Keratinocyte (primary cell): ENCODE measurements around the gene KIF18B. TPM values are rescaled to one million over a fixed set of nuclear protein-coding genes. Genes with fewer than 3 reads are reported as not detected.

Experiments
- DNase-seq: peaks from one replicate; pipeline ENCODE4 v3.0.0-alpha.2; 2011; ENCODE audit warnings: low read depth, missing footprints, low spot score
- FAIRE-seq: peaks from 2 replicates; lab custom pipeline; 2011; peaks lifted over from hg19 to GRCh38; lab: Jason Lieb, UNC
- H2AFZ ChIP-seq: 2 replicates; pipeline ENCODE4 v1.6.0; 2012; ENCODE audit warnings: low read length, control low read depth, inconsistent platforms; ENCODE audit not compliant: control insufficient read depth
- H3K27ac ChIP-seq: 2 replicates; pipeline ENCODE4 v1.5.1; 2011; ENCODE audit warnings: low read length; ENCODE audit not compliant: control insufficient read depth, insufficient read depth
- H3K27me3 ChIP-seq: 3 replicates; pipeline ENCODE4 v1.6.0; 2011; ENCODE audit warnings: low read length; ENCODE audit not compliant: control insufficient read depth, insufficient read depth; ENCODE audit errors: extremely low read depth
- H3K36me3 ChIP-seq, 2 experiments: 2 replicates in 1 of 2; 3 replicates in 1 of 2; pipeline ENCODE4 v1.5.1; 2011; ENCODE audit warnings: low read length in 2 of 2, mild to moderate bottlenecking in 1 of 2; ENCODE audit not compliant: control insufficient read depth in 2 of 2, insufficient read depth in 2 of 2; ENCODE audit errors: extremely low read depth in 1 of 2
- H3K4me1 ChIP-seq: 3 replicates; pipeline ENCODE4 v1.5.1; 2011; ENCODE audit warnings: low read length; ENCODE audit not compliant: control insufficient read depth, insufficient read depth; ENCODE audit errors: extremely low read depth
- H3K4me2 ChIP-seq: 3 replicates; pipeline ENCODE4 v1.6.0; 2011; ENCODE audit warnings: low read depth, low read length; ENCODE audit not compliant: control insufficient read depth, insufficient read depth; ENCODE audit errors: extremely low read depth
- H3K4me3 ChIP-seq, 3 experiments: fragments of 200-600 bp in 1 of 3; sonication (generic) in 1 of 3; 2 replicates in 2 of 3; 3 replicates in 1 of 3; pipeline ENCODE4 v1.5.1; 2011 to 2016; ENCODE audit warnings: low read length in 3 of 3, mild to moderate bottlenecking in 3 of 3, control low read depth in 2 of 3, inconsistent platforms in 1 of 3, low read depth in 1 of 3, mixed read lengths in 1 of 3, mixed run types in 1 of 3, moderate library complexity in 1 of 3; ENCODE audit not compliant: control insufficient read depth in 2 of 3, insufficient read depth in 2 of 3; ENCODE audit errors: extremely low read depth in 1 of 3
- H3K79me2 ChIP-seq: 2 replicates; pipeline ENCODE4 v1.6.0; 2012; ENCODE audit warnings: low read length; ENCODE audit not compliant: control insufficient read depth, insufficient read depth
- H3K9ac ChIP-seq: 3 replicates; pipeline ENCODE4 v1.6.0; 2011; ENCODE audit warnings: low read length; ENCODE audit not compliant: control insufficient read depth, insufficient read depth; ENCODE audit errors: extremely low read depth
- H3K9me1 ChIP-seq: 3 replicates; pipeline ENCODE4 v1.6.0; 2011; ENCODE audit warnings: low read length; ENCODE audit not compliant: control insufficient read depth, insufficient read depth; ENCODE audit errors: extremely low read depth
- H3K9me3 ChIP-seq: 2 replicates; pipeline ENCODE4 v1.5.1; 2012; ENCODE audit warnings: low read depth, low read length; ENCODE audit not compliant: control insufficient read depth
- H4K20me1 ChIP-seq: 3 replicates; pipeline ENCODE4 v1.6.0; 2011; ENCODE audit warnings: low read length; ENCODE audit not compliant: control insufficient read depth, insufficient read depth; ENCODE audit errors: extremely low read depth
- EZH2 ChIP-seq: IDR thresholded peaks from one replicate; pipeline ENCODE4 v1.6.1; 2012; ENCODE audit warnings: inconsistent platforms, mild to moderate bottlenecking, low read length, moderate library complexity
- dilution Hi-C: fragments of 300-500 bp; cut with MboI; formaldehyde crosslinking; loops from one replicate; pipeline ENCODE4 v1.7.0; 2020; ENCODE audit warnings: low sequenced_read_pairs; ENCODE audit not compliant: extremely low pct_ligation_motif_present
- polyA plus RNA-seq, 5 experiments: library from polyadenylated mRNA; depleted of rRNA in 3 of 5; stranded (reverse) in 3 of 5; stranded (forward) in 1 of 5; unstranded in 1 of 5; fragments of >200 nt; gene quantifications; 1 replicate in 1 of 5; 2 replicates in 3 of 5; 3 replicates in 1 of 5; pipeline versions ENCODE4 v1.2.1 to v1.2.3, GENCODE V29; 2011 to 2012; ENCODE audit warnings: missing spikeins in 2 of 5, low read depth in 1 of 5, low replicate concordance in 1 of 5
- TF ChIP-seq, protein P1 (sequence below), 3 experiments: IDR thresholded peaks in 1 of 3; conservative IDR thresholded peaks in 1 of 3; optimal IDR thresholded peaks in 1 of 3; 2 replicates in 2 of 3; 3 replicates in 1 of 3; pipeline versions ENCODE3 to v1.5.1; 2011; ENCODE audit warnings: low read length in 3 of 3, mild to moderate bottlenecking in 3 of 3, moderate library complexity in 2 of 3, control low read depth in 1 of 3, inconsistent platforms in 1 of 3; ENCODE audit not compliant: insufficient read depth in 2 of 3; ENCODE audit errors: extremely low read depth in 1 of 3

Gene KIF18B
- polyA plus RNA-seq, 1 donor (not counting 4 experiments of a cell fraction or from before 2014, with no cell fraction given) = 5.1 TPM

DNA sequence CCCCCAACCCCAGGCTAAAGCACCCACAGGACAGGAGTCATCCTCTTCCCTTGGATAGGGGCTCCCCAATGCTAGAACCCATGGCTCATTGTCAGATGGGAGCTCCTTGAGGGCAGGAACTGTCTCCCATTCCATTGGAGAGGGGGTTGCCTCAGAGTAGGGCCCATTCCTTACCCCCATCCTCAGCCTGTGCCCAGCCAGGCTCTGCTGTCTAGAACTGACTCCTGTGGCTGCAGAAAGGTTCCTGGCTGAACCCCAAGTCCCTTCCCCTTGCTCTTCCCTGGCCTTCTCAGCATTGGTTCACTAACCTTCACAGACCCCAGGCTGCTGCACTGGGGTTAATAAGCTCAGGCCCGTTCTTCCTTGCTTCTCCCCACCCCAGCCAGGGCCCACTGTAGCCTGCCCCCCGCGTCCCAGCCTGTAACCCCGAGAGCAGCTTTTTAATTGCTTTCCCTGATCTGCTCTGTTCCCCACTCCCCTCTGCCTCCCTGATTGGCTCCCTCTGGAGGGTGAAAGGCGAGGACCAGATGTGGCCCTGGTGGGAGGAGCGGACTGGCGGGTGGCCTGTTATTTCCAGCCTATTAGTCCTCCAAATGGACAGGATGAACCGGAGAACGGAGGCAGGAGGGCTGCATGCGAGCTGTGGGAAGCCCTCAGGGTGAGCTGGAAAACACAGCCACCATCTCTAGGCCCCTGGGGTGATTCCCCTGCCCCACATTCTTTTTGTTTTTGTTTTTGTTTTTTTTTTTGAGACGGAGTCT is 26.3 kb downstream of the KIF18B start:
- DNase-seq (no peak), FAIRE-seq (no peak)
- Histone ChIP-seq H3K4me2 (no peak overlapping the region), H3K4me1 (peaks cover 24% of the 10 kb centered on the region), H4K20me1 (no peaks in the 10 kb centered on the region), H3K9me1 (peaks cover 2% of the 10 kb centered on the region), H2AFZ (no peak overlapping the region), H3K36me3 (peaks cover 0 to 7% of the 10 kb centered on the region in 2 experiments), H3K4me3 (no peak overlapping the region), H3K9me3 (no peaks in the 10 kb centered on the region), H3K79me2 (no peaks in the 10 kb centered on the region), H3K27me3 (no peaks in the 10 kb centered on the region), H3K9ac (no peak overlapping the region), H3K27ac (no peak overlapping the region)
- TF ChIP-seq, protein P1, sequence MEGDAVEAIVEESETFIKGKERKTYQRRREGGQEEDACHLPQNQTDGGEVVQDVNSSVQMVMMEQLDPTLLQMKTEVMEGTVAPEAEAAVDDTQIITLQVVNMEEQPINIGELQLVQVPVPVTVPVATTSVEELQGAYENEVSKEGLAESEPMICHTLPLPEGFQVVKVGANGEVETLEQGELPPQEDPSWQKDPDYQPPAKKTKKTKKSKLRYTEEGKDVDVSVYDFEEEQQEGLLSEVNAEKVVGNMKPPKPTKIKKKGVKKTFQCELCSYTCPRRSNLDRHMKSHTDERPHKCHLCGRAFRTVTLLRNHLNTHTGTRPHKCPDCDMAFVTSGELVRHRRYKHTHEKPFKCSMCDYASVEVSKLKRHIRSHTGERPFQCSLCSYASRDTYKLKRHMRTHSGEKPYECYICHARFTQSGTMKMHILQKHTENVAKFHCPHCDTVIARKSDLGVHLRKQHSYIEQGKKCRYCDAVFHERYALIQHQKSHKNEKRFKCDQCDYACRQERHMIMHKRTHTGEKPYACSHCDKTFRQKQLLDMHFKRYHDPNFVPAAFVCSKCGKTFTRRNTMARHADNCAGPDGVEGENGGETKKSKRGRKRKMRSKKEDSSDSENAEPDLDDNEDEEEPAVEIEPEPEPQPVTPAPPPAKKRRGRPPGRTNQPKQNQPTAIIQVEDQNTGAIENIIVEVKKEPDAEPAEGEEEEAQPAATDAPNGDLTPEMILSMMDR (optimal IDR thresholded peaks at IDR 0.05 in 1 of 3, IDR thresholded peaks at IDR 0.05 in 1 of 3, conservative IDR thresholded peaks at IDR 0.05 in 1 of 3; ENCODE audit: extremely low read depth in 1 of 3, insufficient read depth in 2 of 3, low read length in 3 of 3) = no peak
- TF ChIP-seq EZH2 = no peak
- dilution Hi-C loops = loop anchor here (25.0 kb wide), 1 partner anchor 91 kb away; no protein-coding TSS in a partner anchor

DNA sequence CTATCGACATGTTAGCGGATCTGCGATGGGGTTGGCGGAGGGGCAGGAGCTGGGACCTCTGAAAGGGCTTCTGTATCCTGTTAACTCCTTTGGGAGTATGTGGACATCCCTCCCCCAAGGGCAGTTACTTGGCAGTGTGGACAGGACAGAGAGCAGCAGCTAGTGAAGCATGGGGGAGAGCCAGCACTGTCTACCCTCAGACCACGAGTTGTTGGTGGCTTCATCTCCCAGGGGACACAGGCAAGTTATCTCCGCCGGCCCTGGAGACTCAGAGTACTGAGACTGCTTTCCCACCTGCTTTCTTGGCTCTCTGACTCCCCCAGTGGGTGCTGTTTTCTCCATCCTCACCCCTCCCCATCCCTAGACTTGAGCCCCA is 27.0 kb downstream of the KIF18B start:
- H3K4me1 ChIP-seq = peaks cover 29% of the 10 kb centered on the region
- no peak overlapping the region for H3K9ac ChIP-seq
- DNase-seq (no peak), FAIRE-seq (no peak)
- dilution Hi-C loops = loop anchor here (25.0 kb wide), 1 partner anchor 92 kb away; no protein-coding TSS in a partner anchor
- no peak overlapping the region for H2AFZ ChIP-seq
- no peaks in the 10 kb centered on the region for H3K79me2 ChIP-seq
- H3K4me2 ChIP-seq = no peak overlapping the region
- peaks cover 2% of the 10 kb centered on the region for H3K9me1 ChIP-seq
- TF ChIP-seq EZH2 = no peak
- TF ChIP-seq, protein P1 (optimal IDR thresholded peaks at IDR 0.05 in 1 of 3, IDR thresholded peaks at IDR 0.05 in 1 of 3, conservative IDR thresholded peaks at IDR 0.05 in 1 of 3; ENCODE audit: extremely low read depth in 1 of 3, insufficient read depth in 2 of 3, low read length in 3 of 3) = no peak
- H3K9me3 ChIP-seq = no peaks in the 10 kb centered on the region
- H3K4me3 ChIP-seq = no peak overlapping the region
- H4K20me1 ChIP-seq = no peaks in the 10 kb centered on the region
- H3K27me3 ChIP-seq = no peaks in the 10 kb centered on the region
- H3K36me3 ChIP-seq = no peaks in the 10 kb centered on the region
- no peak overlapping the region for H3K27ac ChIP-seq
